ENCODE results near the gene ITSN2.

GRCh38 chr2:24313744-24314632 lies 46.3 kb downstream of the ITSN2 start:
- TF ChIP-seq POLR2A (IDR thresholded peaks at IDR 0.05) (no peak), CTCF (IDR thresholded peaks at IDR 0.05) (no peak)
